IMR-90 (cell line): Measurements from ENCODE around the gene NUDT1. TPM values are rescaled to one million over a fixed set of nuclear protein-coding genes. Genes with fewer than 3 reads are reported as not detected.

Experiments used
- ATAC-seq: fragments of 200-7000 bp; cut with Tn5 transposase; 2 replicates; pipeline ENCODE4 v1.9.1; 2020; ENCODE audit warnings: low read depth, mild to moderate bottlenecking, moderate library complexity
- BruUV-seq: library from RNA; stranded (reverse); fragments of 400-500 nt; replicated peaks from 2 replicates; lab custom pipeline; 2021; lab: Mats Ljungman, UMichigan
- CTCF ChIA-PET: fragments of 300-600 bp; formaldehyde crosslinking; extraction: SDS; loops from one replicate; lab custom pipeline; 2021; ENCODE audit warnings: antibody characterized with exemption; lab: Yijun Ruan, JAX
- POLR2A ChIA-PET: fragments of 300-600 bp; sonication (Branson Sonifier 250); formaldehyde crosslinking; loops from one replicate; lab custom pipeline; 2022; ENCODE audit warnings: antibody characterized with exemption; ENCODE audit not compliant: unreplicated experiment; lab: Charles Lee
- DNase-seq: peaks from one replicate; pipeline ENCODE4 v3.0.0; 2013
- H2AFZ ChIP-seq: replicated peaks from 2 replicates; pipeline ENCODE3; 2013; ENCODE audit warnings: low read length, mild to moderate bottlenecking; ENCODE audit not compliant: poor library complexity
- H2AK5ac ChIP-seq: 2 replicates; pipeline ENCODE4 v1.6.1; 2013; ENCODE audit warnings: low read depth, low read length, inconsistent platforms
- H2AK9ac ChIP-seq: replicated peaks from 2 replicates; pipeline ENCODE3; 2013; ENCODE audit warnings: mild to moderate bottlenecking, low read depth, low read length, moderate library complexity; ENCODE audit not compliant: poor library complexity
- H2BK120ac ChIP-seq: 2 replicates; pipeline ENCODE4 v1.6.1; 2013; ENCODE audit warnings: low read depth, low read length, inconsistent platforms
- H2BK15ac ChIP-seq: 3 replicates; pipeline ENCODE4 v1.6.1; 2013; ENCODE audit warnings: low read depth, low read length, inconsistent platforms
- H2BK20ac ChIP-seq: 2 replicates; pipeline ENCODE4 v1.6.1; 2013; ENCODE audit warnings: low read depth, mild to moderate bottlenecking, inconsistent platforms, low read length, moderate library complexity
- H2BK5ac ChIP-seq: 2 replicates; pipeline ENCODE4 v1.6.1; 2013; ENCODE audit warnings: mild to moderate bottlenecking, low read depth, low read length, inconsistent platforms; ENCODE audit not compliant: poor library complexity, severe bottlenecking
- H3K14ac ChIP-seq: replicated peaks from 2 replicates; pipeline ENCODE4 v1.6.1; 2013; ENCODE audit warnings: low read depth, low read length, inconsistent platforms
- H3K18ac ChIP-seq: 2 replicates; pipeline ENCODE4 v1.6.1; 2013; ENCODE audit warnings: low read depth, low read length, control low read depth
- H3K23ac ChIP-seq: 2 replicates; pipeline ENCODE4 v1.6.1; 2013; ENCODE audit warnings: low read depth, low read length, inconsistent platforms
- H3K27ac ChIP-seq: 2 replicates; pipeline ENCODE4 v1.5.1; 2013; ENCODE audit warnings: mild to moderate bottlenecking, control low read depth, low read length; ENCODE audit not compliant: insufficient read depth
- H3K27me3 ChIP-seq: 2 replicates; pipeline ENCODE4 v1.6.1; 2013; ENCODE audit warnings: low read length; ENCODE audit not compliant: control insufficient read depth, insufficient read depth
- H3K36me3 ChIP-seq: 2 replicates; pipeline ENCODE4 v1.6.1; 2013; ENCODE audit warnings: low read length, mixed read lengths; ENCODE audit not compliant: control insufficient read depth, insufficient read depth
- H3K4ac ChIP-seq: 2 replicates; pipeline ENCODE4 v1.6.1; 2013; ENCODE audit warnings: low read depth, low read length, inconsistent platforms
- H3K4me1 ChIP-seq: 2 replicates; pipeline ENCODE4 v1.6.1; 2013; ENCODE audit warnings: low read length, mixed read lengths; ENCODE audit not compliant: control insufficient read depth, insufficient read depth
- H3K4me2 ChIP-seq: 2 replicates; pipeline ENCODE4 v1.6.1; 2013; ENCODE audit warnings: low read depth, mild to moderate bottlenecking, control low read depth, low read length, moderate library complexity
- H3K4me3 ChIP-seq: 2 replicates; pipeline ENCODE4 v1.5.1; 2013; ENCODE audit warnings: low read depth, mild to moderate bottlenecking, control low read depth, low read length, moderate library complexity; ENCODE audit not compliant: insufficient read depth
- H3K56ac ChIP-seq: 2 replicates; pipeline ENCODE4 v1.6.1; 2013; ENCODE audit warnings: low read length, inconsistent platforms; ENCODE audit not compliant: insufficient read depth; ENCODE audit errors: extremely low read depth
- H3K79me1 ChIP-seq, 2 experiments: 2 replicates each; pipeline ENCODE4 v1.6.1; 2013; ENCODE audit warnings: low read length in 2 of 2, inconsistent platforms in 1 of 2, low read depth in 1 of 2
- H3K9ac ChIP-seq: 2 replicates; pipeline ENCODE4 v1.6.1; 2013; ENCODE audit warnings: low read depth, low read length, control low read depth
- H3K9me1 ChIP-seq: 2 replicates; pipeline ENCODE4 v1.6.1; 2013; ENCODE audit warnings: low read length, inconsistent platforms; ENCODE audit not compliant: insufficient read depth
- H3K9me3 ChIP-seq: 2 replicates; pipeline ENCODE4 v1.6.1; 2013; ENCODE audit warnings: low read length; ENCODE audit not compliant: control insufficient read depth, insufficient read depth
- H4K20me1 ChIP-seq: 2 replicates; pipeline ENCODE4 v1.6.1; 2013; ENCODE audit warnings: low read length, inconsistent platforms; ENCODE audit not compliant: insufficient read depth
- H4K5ac ChIP-seq: 2 replicates; pipeline ENCODE4 v1.6.1; 2013; ENCODE audit warnings: mild to moderate bottlenecking, low read depth, low read length, control low read depth
- H4K8ac ChIP-seq, 2 experiments: 2 replicates each; pipeline ENCODE4 v1.6.1; 2013; ENCODE audit warnings: low read depth in 2 of 2, low read length in 2 of 2, control low read depth in 1 of 2, inconsistent platforms in 1 of 2
- H4K91ac ChIP-seq: 2 replicates; pipeline ENCODE4 v1.6.1; 2013; ENCODE audit warnings: low read depth, low read length, inconsistent platforms; ENCODE audit not compliant: insufficient read depth
- CEBPB ChIP-seq: IDR thresholded peaks from 2 replicates; pipeline ENCODE4 v1.6.1; 2012; ENCODE audit warnings: low read depth, low read length, improper control_type of control experiment
- NFE2L2 ChIP-seq: fragments of 150-350 bp; IDR thresholded peaks from 2 replicates; pipeline ENCODE4 v1.6.1; 2016; ENCODE audit warnings: low read depth, mild to moderate bottlenecking, low read length
- WGBS, 2 experiments: methylation state at CpG; one replicate each; pipeline versions ENCODE4 v1.1.5 to v1.1.7; 2013; ENCODE audit warnings: missing lambda C conversion rate in 2 of 2; ENCODE audit not compliant: insufficient read length in 1 of 2; ENCODE audit errors: extremely low coverage in 2 of 2; 5-methylcytosine and 5-hydroxymethylcytosine counted together
- dilution Hi-C: fragments of 300-500 bp; cut with HindIII; formaldehyde crosslinking; loops from one replicate; pipeline ENCODE4 v1.14.3; 2018; ENCODE audit warnings: low sequenced_read_pairs; ENCODE audit not compliant: unreplicated experiment
- in situ Hi-C: fragments of 300-500 bp; cut with MboI; formaldehyde crosslinking; loops from 3 replicates; pipeline ENCODE4 v1.14.3; 2019; ENCODE audit warnings: low sequenced_read_pairs, inconsistent platforms, mixed read lengths
- intact Hi-C: fragments of 100-400 bp; cut with micrococcal nuclease; formaldehyde crosslinking; loops from 2 replicates; pipeline ENCODE4 v1.10.0; 2022
- polyA plus RNA-seq, 3 experiments: library from polyadenylated mRNA; depleted of rRNA; stranded (reverse); fragments of >200 nt; gene quantifications; 2 replicates each; pipeline ENCODE4 v1.2.3, GENCODE V29; 2012; ENCODE audit warnings: low replicate concordance in 1 of 3
- total RNA-seq: library from RNA; depleted of rRNA; stranded (reverse); fragments of >200 nt; gene quantifications from 2 replicates; pipeline ENCODE4 v1.2.3, GENCODE V29; 2012

The NUDT1 gene
- total and polyA plus RNA-seq, 2 of the 4 experiments (the other 2 are of a cell fraction): 33.4 to 49.1 TPM

DNA sequence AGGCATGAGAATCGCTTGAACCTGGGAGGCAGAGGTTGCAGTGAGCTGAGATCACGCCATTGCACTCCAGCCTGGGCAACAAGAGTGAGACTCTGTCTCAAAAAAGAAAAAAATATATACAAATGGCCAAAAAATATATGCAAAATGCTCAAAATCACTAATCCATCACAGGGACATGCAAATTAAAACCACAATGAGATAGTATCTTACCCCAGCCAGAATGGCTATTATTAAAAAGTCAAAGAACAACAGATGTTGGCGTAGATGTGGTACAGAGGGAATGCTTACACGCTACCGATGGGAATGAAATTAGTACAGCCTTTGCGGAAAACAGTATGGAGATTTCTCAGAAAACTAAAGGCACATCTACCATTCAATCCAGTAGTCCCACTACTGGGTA lies 54.8 kb downstream of the NUDT1 start:
- Histone ChIP-seq H3K27me3 (no peaks in the 10 kb centered on the region), H2AK9ac (no peak overlapping the region), H3K4me2 (no peak overlapping the region), H2BK20ac (no peak overlapping the region), H2AFZ (no peak overlapping the region), H3K4me1 (peaks cover 11% of the 10 kb centered on the region), H4K20me1 (peaks cover 11% of the 10 kb centered on the region), H3K27ac (no peak overlapping the region), H3K9ac (no peak overlapping the region), H4K8ac (no peak overlapping the region), H3K4me3 (no peak overlapping the region), H3K36me3 (no peaks in the 10 kb centered on the region), H3K56ac (no peak overlapping the region), H2BK5ac (no peak overlapping the region), H2BK120ac (no peak overlapping the region), H4K5ac (no peak overlapping the region), H3K4ac (no peak overlapping the region), H3K23ac (no peak overlapping the region), H3K79me1 (peaks cover 30 to 61% of the 10 kb centered on the region in 2 experiments), H2AK5ac (no peak overlapping the region), H4K91ac (no peak overlapping the region), H3K14ac (no peak overlapping the region), H3K9me1 (peaks cover 17% of the 10 kb centered on the region), H3K18ac (no peak overlapping the region), H3K9me3 (no peaks in the 10 kb centered on the region), H2BK15ac (no peak overlapping the region)
- no peak for DNase-seq
- TF ChIP-seq NFE2L2 (no peak), CEBPB (no peak)
- ChIA-PET POLR2A (no interaction called here), CTCF (no interaction called here)
- intact Hi-C loops: no loop called here
- in situ Hi-C loops: no loop called here
- no TSS peak for BruUV-seq
- ATAC-seq: no peak
- dilution Hi-C loops: no loop called here
- WGBS, 2 experiments: no CpG with 5 or more reads among the region's 6 CpGs
